Amygdala (tissue), 56 donors: ENCODE measurements around the gene OLFML2A.

ENCODE experiments used
- DNase-seq, 56 donors: peaks; one replicate each; lab custom pipeline; 2025; lab: John Stamatoyannopoulos, UW

The OLFML2A gene

DNA sequence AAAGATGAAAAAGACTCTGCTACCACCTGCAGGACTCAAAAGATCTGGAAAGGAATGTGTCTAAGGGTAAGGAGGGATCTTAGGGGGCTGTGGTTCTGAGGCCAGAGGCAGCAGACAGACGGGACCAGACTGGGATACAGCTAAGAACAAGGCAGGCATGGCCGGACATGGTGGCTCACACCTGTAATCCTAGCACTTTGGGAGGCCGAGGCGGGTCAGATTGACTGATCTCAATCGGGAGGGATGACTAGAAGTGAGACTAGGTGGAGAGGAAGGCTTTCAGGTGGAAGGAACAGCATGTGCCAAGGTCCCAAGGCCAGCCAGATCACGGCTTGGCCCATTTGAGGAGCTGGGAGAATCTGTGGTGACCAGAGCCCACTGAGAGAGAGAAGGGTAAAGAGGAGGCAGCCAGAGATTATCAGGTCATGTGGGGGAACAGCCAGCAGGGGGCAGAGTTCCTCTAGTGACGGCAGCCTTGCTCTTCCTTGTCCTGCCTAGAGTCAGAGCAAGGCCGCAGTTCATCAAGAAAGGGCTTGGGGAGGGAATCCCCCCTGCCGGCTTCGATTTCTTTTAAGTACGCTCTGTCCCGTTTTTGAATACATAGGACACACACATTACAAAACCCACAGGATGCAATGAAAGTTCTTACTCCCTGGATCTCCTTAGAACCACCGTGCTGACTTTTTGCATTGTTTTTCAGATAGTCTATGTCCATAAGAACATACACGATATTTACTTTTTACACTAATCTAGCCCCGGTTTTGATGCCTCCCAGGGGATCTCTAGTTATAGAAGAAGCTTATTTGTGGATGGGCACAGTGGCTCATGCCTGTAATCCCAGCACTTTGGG, 2.6 kb upstream of the OLFML2A start:
- peak in 52 of 56 donors; percentile 23 to 86 (median 60) for DNase-seq

DNA sequence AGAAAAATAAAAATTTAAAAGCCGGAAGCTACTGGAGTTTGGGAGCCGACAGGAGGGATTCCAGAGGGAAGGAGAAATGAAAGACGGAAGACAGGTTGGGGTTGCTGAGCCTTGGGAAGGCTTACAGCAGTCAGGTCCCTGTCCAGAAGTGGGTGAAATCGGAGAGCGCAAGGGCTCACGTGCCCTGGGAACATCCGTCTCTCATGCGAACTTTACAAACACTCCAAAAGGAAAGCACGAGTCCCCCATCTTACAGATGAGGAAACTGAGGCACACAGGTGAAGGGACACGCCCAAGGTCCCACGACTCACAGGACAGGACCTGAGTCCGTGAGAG, 347 bp upstream of the OLFML2A start:
- DNase-seq: no peak

DNA sequence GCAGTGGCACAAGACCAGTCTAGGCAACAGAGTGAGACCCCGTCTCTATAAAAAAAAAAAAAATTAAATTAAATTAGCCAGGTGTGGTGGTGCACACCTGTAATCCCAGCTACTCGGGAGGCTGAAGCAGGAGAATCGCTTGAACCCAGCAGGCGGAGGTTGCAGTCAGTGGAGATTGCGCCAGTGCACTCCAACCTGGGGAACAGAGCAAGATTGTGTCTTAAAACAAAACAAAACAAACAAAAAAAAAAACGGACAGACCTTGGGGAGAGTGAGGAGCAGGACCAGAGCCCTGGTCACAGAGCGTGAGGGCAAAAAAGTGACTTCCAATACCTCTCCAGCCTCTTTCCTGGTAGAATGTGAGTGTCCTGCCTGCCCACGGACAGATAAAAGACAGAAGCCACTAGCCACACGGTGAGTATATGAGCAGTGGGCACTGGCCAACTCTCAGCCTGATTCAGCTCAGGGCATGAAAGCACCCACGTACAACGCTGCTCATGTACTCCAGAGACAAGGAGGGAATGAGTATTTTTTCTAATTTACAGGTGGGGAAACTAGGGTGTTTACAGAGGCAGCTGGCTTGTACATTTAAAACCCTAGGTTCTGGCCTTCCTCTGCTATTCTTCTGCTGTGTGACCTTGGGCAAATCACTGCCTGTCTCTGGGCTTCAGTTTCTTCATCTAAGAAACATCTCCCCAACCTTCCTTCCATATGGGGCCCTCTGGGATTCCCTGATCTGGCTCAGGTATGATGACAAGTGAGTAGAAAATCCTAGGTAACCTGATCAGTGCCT, 1.8 kb downstream of the OLFML2A start:
- DNase-seq: no peak

DNA sequence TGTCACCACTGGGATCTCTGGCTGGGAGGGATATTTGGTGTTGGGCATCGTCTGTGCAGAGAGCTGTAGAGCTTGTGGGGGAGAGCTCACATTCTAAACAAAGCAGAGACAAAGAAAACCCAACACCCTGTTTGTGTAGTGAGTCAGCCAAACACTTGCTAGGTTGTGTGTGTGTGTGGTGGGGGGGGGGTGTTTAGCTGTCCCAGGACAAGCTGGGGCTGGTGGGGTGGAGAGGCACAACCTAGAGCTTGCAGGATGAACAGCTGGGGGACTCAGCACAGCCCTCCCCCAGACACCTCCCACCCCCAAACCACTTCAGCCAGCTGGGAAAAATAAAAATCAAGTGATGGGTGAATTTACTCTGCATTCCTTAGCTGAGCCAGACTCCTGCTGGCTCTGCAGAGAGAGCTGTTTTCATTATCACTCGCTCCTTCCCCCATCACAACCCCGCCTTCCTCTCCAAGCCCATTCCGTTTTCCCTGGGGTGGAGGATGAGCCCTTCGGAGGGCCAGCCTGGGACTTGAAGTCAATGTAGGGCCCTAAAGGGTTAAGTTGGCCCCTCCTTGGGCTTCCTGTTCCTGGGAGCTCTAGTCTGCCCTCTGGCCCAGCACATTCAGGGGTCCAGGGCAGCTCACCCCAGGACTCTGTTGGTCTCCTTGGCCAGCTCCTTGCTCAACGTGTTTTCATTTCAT, 2.6 kb downstream of the OLFML2A start:
- no peak for DNase-seq

DNA sequence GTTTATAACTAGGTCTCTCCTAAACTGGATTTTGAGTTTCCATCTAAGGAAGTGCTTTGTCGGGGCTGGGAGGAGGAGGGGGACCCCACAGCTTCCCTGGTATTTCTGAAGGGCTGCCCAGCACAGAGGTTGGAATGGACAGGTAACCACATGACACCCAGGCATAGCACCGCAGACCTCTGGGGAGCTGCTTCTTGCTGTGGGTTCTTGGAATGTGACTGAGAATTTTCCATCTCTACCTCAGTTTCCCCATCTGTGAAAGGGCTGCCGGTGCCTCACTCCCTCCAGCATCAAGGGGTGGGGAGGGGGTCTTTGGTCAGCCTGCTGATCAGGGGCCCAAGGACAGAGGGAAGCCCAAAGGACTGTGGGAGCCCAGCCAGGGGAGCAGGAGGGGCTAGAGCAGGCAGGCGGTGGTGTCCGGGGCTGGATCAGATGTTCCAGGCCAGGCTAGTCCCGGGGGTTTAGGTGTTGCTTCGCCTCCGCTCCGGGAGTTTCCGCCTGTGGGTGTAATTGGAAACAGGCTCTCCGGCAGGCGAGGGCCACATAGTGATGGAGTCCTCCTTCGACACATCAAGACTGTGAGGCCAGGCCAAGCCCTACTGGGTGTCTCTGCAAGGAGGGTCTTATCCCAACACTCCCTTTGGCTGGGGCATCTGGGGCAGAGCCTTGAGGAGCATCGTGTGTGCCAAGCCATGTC, 3.3 kb downstream of the OLFML2A start:
- no peak for DNase-seq

DNA sequence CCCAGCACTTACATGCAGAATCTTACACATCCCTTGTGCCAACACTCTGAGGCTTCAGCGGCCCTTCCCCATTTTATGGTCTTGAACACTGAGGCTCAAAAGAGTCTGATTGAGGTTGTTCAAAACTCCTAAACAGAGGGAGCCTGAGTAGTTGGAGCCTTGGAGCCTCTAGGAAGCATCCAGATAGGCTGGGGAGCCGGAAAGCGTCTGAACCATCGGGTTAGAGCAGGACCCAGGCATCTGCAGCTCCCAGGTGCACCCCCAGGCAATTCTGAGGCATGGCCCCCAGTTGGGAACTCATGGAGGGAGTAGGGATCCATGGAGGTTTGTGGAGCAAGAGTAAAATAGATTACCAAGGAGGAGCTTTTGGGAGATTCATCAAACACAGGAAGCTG, 3.8 kb downstream of the OLFML2A start:
- no peak for DNase-seq

DNA sequence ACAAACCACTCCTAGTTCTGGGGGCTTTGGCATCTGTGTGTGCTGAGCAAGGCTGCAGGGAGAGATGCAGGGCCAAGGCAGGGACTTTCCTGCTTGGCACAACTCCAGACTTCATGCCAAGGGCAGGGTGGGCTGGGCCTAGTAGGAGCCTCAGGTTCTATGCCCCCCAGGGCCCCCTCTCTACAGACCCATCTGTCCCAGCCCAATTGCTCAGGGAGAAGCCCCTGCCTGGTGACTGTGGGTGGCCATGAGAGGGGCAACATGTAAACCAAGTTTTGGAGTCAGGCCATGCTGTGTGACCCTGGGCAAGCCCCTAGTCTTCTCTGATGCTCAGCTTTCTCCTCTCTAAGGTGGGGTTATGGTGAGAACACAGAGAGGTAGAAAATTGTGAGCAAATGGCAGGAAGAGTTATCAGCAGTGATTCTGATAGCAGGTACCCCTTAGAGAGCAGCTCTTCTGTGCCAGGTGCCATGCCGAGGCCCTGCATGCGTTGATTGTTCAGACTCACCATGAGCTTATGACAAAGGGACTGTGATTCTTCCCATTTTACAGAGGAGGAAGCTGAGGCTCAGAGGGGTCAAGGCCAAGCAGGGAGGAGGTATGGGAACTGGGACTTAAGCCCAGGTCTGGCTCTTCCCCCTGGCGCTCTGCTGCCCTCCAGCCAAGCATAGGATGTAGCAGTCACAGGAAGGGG, 5.2 kb downstream of the OLFML2A start:
- no peak for DNase-seq

DNA sequence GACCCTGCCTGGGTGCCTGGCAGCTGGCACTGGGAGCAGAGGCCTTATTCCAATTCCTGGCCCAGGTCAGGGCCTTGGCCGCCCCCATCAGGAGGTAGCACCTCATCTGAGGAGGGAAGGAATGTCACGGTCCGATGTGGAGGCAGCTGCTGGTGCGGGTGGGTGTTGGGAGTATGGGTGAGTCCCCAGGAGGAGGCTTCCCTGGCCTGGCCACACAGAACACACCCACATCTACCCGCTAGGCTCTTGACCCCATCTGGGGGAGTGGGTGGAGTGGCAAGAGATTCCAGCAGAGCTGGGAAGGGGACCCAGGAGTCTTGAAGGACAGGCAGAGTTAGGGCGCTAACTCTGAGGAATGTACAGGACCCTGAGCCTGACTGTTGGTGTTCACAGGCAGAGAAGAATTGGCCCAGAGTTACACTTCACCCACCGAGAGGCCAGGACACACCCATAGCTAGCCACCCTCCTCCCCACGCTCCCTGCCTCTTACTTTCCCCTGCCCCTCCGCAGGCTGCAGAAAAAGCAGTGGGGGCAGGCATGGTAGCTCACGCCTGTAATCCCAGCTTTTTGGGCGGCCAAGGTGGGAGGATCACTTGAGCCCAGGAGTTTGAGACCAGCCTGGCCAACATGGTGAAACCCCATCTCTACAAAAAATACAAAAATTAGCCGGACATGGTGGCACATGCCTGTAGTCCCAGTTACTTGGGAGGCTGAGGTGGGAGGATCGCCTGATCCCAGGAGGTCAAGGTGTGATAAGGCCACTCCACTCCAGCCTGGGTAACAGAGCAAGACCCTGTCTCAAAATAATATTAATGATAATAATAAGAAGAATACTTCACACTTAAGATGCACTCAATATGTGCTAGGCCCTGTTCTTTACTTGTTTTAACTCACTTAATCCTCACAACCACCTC, 6.0 kb downstream of the OLFML2A start:
- no peak for DNase-seq

DNA sequence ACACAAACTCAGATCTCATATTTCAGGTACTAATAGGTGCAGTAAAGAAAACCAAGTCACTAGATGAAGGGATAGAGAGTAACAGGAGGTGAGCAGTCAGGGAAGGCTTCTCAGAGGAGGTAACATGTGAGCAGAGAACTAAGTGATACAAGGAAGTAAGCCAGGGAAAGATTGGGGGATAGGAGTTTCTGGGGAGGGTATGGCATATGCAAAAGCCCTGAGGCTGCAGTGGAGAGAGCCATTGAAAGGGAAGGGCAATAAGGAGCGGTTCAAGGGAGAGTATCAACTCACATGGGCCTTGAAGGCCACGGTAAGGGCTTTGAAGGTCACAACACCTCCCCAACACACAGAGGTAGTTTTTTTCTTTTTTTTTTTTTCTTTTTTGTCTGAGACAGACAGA, 6.9 kb downstream of the OLFML2A start:
- no peak for DNase-seq

DNA sequence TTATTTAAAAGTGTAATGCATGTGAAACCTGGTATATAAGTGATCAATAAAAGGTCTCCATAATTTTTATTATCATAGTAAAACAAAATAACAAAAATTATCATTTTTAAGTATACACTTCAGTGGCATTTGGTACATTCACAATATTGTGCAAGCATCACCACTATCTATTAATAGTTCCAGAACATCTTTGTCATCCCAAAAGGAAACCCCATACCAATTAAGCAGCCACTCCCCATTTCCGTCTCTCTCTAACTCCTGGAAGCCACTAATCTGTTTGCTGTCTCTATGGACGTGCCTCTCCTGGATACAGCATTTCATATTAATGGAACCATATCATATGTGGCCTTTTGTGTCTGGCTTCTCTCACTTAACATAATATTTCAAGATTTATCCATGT, 7.6 kb downstream of the OLFML2A start:
- DNase-seq: no peak

DNA sequence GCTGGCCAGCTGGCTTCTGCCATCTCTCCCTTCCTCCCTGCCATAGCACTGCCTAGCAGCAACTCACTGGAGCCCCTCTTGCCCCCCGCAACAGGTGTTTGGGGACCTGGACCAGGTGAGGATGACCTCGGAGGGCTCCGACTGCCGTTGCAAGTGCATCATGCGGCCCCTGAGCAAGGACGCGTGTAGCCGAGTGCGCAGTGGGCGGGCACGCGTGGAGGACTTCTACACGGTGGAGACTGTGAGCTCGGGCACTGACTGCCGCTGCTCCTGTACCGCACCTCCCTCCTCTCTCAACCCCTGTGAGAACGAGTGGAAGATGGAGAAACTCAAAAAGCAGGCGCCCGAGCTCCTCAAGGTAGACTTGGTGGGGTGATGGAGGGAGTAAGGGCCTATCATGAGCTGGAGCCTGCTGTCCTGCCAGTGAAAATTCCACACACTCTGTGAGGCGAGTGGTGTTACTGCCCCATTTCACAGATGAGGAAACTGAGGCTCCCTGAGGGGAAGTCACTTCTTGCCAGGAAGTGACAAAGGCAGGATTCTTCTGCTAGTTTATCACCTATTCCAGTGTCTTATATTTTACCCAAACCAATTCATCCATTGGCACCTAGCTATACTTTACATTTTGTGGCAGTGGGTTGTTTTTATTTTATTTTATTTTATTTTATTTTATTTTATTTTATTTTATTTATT, 10.1 kb downstream of the OLFML2A start:
- no peak for DNase-seq

DNA sequence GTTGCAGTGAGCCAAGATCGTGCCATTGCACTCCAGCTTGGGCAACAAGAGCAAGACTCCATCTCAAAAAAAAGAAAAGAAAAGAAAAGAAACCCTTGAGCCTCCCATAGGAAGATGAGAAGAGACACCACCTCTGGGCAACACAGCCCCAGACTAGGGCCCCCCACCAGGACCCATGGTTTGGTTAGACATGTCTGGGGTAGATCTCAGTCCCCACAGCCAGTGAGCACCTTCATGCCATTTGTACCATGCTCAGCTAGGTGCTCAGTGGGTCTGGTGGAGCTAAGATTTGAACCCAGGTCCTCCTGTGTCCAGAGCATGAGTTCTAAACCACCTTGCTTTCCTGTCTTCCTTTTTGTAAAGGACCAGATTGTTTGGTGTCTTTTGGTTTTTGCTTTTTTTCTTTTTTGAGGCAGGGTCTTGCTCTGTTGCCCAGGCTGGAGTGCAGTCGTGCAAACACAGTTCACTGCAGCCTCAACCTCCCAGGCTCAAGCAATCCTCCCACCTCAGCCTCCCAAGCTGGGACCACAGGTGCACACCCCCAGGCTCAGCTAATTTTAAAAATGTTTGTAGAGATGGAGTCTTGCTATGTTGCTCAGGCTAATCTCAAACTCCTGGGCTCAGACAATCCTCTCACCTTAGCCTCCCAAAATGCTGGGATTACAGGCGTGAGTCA, 11.7 kb downstream of the OLFML2A start:
- DNase-seq: no peak

DNA sequence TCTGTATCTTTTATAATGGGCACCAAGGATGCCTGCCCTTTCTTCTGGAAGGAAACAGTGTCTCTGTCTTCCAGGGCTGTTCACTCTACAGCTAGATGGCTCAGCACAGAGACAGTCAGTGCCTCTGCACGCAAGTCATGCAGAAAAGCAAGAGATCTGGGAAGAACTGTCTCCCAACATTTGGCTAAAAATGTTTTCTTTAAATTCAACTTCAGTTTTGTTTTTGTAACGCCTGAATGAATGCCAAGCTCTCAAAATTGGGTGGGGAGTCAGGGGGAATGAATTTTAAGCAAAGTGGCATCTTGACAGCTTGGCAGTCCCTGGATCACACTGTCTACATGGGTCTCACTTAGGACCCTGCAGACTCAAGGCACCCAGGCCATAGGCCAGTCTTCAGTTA, 12.6 kb downstream of the OLFML2A start:
- no peak for DNase-seq

DNA sequence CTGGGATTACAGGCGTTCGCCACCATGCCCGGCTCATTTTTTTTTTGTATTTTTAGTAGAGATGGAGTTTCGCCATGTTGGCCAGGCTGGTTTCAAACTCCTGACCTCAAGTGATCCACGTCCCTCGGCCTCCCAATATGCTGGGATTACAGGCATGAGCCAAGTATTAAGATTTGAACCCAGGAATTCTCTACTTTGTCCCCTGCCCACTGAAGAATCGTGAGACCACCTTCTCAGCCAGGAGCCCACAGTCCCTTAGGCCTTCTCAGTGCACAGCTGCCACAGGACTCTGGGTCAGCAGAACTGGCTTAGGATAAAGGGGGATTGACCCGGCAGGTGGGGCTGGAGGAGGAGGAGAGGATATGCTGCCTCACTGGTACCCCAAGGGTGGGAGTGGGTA, 13.4 kb downstream of the OLFML2A start:
- DNase-seq: no peak

DNA sequence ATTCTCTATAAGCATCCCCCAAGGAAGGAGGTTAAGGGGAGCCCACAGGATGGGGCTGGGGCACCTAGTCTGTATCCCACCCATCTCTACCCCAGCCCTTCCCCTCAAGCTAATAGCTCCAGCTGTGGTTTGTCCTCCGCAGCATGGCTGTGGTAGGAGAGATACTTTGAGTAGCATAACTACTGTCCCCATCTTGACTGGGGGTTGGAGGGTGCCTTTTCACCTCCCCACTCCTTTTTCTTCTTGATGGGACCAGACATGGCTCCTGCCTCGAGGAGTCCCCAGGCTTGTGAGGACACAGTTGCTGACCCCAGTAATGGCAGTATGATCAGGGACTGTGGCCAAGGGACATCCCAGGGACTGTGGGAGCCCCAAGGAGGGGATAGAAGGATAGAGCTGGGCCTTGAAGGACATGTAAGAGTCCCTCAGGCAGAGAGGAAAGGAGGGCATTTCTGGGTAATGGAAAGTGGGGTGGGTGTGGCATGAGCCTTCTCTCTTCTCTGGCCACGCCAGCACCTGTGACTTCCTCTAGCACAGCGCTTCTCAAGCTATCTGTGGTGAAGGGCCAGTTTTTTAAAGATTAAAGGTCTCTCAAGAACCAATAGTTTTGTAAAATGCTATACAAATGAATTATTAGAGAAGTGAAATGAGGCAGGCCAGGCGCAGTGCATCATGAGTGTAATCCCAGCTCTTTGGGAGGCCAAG, 14.0 kb downstream of the OLFML2A start:
- no peak for DNase-seq

DNA sequence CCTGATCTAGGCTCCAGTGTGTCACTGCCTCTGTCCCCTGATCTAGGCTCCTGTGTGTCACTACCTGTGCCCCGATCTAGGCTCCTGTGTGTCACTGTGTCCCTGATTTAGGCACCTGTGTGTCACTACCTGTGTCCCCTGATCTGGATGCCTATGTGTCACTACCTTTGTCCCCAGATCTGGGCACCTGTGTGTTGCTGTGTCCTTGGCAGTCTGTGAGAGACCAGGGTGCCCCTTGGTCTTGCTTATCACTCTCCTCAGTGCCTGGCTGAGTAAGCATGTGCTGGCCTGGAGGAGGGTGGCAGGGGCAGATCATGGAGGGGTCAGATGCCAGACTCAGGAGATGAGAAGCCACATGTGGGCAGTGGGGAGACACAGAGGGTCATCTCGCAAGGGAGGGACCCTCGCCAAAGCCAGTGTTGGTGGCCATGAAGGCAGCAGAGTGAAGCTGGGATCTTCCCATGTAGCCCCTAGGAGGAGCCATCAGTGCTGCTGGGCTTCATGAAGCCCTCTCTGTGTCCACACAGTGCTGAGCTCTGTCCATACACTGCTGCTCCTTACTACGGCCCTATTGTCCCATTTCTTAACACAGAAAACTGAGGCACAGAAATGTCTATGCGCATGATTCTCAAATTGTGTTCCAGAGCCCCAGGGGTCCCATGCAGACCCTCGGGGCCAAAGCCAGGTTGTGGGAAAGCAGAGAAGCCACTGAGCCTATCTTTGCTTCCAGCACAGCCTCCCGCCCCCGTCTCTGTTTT, 15.5 kb downstream of the OLFML2A start:
- no peak for DNase-seq
